NCI-H128 (cell line): ENCODE data around the gene SCUBE3.

Experiments
- DNase-seq: peaks from one replicate; lab custom pipeline; 2025; ENCODE audit not compliant: unreplicated experiment; lab: John Stamatoyannopoulos, UW

The SCUBE3 gene

DNA sequence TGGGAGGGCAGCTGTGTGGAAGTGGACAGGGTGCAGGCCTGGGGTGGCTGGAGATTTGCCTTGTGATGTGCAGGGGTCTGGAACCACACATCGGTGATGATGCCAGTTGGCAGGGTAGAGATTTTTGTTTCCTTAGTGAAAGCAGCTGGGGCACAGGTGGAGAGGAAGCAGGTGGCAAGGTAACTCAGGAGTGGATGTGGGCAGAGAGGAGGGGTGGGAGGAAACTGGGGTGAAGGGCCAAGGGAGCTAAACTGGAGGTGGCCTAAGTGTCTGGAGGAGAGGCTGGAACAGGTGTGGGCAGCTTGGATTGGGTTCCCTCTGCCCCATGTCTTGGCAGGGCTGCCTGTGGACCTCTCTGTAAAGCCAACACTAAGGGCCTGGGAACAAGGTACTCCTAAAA, 4.7 kb upstream of the SCUBE3 start:
- no peak for DNase-seq

- no peak for DNase-seq
These were observed 4.0 kb upstream of the SCUBE3 start for GRCh38 chr6:35209622-35210247.

DNA sequence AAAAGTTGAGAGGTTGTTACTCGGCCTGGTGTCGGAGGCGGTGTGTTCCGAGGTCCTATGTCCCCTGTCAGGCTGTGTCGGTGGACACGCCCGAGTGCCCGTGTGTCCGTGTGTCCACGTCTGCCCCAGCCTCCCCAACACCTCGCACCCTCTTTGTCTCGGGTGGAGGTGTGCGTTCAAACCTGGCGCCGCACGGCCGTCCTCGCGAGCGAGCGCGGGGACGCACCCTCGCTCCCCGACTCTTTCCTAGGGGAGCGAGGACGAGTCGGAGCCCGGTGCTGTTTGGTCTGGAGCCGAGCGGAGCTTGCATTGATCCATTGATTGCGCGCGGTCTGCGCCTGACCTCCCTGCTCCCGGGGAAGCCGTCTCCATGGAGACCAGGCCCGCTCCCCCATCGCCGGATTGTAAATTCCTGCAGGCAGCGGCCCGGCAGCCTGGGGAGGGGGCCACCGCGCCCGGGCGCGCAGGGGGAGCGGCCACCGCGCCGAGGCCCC, 411 bp upstream of the SCUBE3 start:
- DNase-seq: no peak

DNA sequence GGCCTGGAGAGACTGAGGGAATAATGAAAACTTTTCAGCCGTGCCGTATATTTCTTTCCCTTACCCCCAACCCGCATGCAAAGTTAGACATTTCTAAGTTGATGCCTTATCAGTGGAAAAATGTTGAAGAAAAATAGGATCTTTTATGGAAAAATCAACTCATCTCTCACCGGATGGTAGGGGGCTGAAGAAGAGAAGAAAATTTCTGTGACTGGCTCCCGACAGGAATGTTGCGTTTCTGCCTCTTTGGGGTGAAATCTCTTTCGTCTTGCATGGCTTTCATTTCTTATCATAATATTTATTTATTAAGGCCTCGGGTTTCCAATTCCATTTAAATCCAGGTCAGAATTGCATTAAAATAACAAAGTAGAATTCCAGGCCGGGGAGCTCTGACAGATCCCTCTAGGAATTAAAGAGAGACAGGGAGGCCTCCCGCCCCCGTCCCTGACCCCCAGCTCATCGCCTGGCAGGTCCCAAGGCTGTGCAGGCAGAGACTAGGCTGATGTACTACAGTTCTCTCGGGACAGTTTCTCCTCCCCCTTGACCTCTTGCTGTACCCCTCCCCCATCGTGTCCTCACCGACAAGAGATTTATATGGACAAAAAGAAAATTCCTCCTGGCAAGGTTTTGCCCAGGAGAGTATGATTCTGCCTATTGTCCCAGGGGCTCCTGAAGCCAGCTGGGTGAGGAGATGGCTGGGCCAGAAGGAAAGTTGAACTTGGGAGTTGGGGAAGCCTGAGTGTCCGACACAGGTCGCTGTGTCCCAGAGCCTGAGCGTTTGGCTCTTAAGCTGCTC, 1.3 kb downstream of the SCUBE3 start:
- DNase-seq: no peak

DNA sequence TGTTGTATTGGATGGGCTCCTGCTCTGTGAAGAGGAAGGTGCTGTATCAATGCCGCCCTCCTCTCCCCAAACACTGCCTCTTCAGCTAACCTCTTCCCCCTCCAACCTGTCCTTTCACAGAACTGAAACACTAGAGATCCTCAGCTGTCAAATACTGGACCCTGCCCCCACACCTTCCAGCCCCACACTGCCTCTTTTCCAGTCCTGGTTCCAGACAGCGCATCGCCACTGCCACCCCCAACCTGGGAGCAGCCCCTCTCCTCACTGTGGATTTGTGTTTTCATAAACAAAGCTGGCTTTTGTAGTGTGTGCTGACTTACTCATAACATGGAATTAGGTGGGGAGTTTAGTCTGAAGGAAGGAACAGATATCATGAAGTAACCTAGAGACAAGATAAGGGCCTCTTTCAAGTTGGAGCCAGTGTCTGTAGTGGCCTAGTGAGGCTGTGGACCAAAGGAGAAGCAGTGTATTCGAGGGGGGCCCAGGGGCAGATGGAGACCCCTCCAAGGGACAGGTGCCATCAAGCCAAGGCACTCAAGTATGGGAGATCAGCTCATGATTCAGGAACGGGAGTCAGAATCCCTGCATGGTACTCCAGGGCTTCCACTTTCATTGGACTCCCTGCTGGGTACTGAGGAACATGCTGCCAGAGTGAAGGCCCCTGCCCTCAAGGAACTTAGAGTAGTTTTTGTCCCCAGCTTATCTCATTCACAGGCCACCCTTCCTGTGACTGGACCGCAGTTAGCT, 2.1 kb downstream of the SCUBE3 start:
- no peak for DNase-seq

DNA sequence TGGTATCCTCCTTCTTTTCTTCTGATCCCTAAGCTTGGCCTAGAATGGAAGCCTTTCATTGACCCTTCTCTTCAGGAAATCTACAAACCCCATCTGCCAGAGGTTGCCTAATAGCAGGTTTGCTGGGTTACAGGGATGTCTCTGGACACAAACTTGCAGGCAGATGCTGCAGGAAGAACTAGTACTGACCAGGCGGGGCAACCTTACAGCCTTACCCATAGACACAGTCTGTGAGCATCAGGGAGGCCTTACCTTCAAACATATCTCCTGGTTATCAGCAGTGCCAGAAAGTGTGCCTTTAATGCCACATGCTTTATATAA, 2.6 kb downstream of the SCUBE3 start:
- DNase-seq: no peak

DNA sequence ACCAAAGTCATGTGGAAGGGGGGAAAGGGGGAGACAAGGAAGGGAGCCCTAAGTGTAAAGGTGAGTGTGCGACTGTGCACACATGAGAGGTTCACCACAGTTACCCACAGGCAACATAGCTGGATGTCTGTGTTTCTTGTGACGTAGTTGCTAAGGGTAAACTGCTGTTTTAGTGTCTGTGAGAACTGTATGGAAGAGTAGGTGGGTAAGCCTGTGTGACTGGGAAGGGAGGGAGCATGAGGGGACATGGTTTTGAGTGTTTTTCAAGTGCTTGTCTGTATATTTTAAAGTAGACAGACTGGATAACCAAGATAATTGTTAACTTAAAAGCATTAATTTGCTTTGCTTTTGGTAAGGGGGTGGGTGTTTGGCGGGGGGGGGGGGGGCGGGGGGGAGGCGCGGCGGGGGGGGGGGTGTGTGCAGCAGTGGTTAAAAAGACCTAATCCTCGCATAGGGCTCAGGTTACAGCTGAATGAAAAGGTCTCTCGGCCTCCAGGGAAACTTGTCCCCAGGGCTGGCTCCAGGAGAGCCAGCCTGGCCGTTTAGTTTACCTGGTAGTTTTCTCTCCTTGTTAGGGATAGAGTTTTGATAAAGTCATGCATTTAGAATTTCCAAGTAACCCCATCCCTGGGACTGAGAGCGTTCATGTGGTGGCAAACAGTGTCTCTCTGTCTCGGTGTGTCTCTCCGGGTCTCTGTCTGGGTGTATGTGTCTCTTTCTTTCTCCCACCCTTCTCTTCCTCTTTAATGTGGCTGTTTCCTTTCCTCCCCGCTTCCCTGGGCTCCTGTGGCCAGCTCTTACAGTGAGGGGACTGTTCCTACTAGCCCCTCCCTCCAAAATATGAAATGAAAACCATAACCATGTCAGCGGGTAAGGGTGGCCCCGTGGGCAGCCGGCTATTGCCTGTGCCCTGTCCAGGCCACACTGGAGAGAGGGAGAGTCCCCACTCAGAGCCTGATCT, 3.4 kb downstream of the SCUBE3 start:
- no peak for DNase-seq

DNA sequence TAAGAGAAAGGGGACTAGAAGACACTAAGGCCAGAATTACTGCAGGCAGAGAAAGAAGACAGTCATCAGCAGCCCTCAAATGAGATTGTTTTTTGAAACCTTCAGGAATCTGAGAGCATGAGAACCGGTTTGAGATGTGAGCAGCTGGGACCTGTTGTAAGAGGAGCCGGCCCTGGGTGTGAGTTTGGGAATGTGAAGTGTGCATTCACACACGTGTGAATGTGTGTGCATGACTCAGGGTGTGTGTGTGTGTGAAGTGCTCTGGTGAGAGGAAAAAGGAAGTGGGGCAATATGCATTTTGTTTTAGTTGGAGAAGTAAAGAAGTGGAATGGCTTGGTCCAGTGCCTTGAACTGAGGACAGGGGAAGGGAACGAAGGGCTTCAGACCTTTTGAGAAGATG, 4.3 kb downstream of the SCUBE3 start:
- DNase-seq: no peak

GRCh38 chr6:35218456-35218855, 4.7 kb downstream of the SCUBE3 start:
- DNase-seq: no peak

- DNase-seq: no peak
These were observed 6.0 kb downstream of the SCUBE3 start for GRCh38 chr6:35219683-35220326.

- no peak for DNase-seq
These were observed 7.0 kb downstream of the SCUBE3 start for GRCh38 chr6:35220711-35221110.

- no peak for DNase-seq
These were observed 9.6 kb downstream of the SCUBE3 start for GRCh38 chr6:35223396-35223795.

DNA sequence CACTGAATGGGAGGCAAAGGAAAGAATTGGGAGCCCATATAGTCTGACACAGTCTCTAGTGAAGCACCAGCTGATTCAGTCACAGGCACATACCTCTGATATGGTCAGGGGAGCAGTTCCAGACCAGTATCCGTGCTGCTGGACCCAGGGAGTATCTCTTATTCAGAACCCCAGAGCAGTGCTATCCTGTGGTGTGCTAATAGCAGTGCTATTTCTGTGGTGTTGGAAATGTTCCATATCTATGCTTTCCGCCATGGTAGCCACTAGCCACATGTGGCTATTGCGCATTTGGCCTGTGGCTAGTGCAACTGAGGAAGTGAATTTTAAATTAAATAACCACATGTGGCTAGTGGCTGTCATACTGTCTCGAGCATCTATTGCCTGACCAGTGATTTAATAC, 11.0 kb downstream of the SCUBE3 start:
- no peak for DNase-seq

DNA sequence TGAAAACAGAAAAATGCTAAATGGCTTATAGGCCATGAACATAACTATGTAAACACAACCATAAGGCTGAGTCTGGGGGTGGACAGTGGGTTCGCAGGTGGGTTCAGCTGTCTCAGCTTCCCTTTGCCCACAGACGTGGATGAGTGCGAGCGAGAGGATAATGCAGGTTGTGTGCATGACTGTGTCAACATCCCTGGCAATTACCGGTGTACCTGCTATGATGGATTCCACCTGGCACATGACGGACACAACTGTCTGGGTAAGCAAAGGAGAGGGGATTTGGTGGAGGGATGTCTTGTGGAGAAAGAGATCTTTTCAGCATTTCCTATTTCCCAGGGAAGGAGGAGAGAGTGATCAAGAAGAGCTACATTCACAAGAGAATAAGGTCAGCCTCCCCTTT, 14.7 kb downstream of the SCUBE3 start:
- DNase-seq: no peak

GRCh38 chr6:35229304-35229703, 15.5 kb downstream of the SCUBE3 start:
- DNase-seq: no peak

DNA sequence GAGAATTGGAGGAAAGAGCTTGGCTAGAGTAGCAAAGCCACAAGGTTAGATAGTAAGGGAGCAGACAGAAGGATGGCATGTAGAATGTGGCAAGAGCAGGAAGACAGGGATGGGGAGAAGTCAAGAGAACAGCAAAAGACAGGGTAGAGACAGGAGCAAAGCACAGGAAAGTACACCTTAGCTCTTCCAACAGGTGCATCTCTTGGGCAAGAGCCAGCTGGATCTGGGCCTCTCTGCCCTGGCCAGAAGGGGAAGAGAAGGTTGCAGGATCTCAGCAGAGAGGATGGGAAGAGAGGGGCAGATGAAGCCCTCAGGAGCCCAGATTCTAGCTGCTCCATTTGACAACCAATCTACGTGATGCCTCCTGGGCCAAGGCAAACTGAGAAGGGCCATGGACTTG, 16.7 kb downstream of the SCUBE3 start:
- no peak for DNase-seq

- no peak for DNase-seq
These were observed 17.2 kb downstream of the SCUBE3 start for GRCh38 chr6:35230950-35231349.

- no peak for DNase-seq
These were observed 17.8 kb downstream of the SCUBE3 start for GRCh38 chr6:35231563-35231962.

GRCh38 chr6:35234901-35235300, 21.1 kb downstream of the SCUBE3 start:
- no peak for DNase-seq

- no peak for DNase-seq
These were observed 22.5 kb downstream of the SCUBE3 start for GRCh38 chr6:35236223-35236622.
